GM19452 (cell line): ENCODE results near the gene TRPV4.

ENCODE experiments used
- ATAC-seq: cut with Tn5 transposase; IDR thresholded peaks from one replicate; pipeline ENCODE4 v1.9.1; 2021; ENCODE audit not compliant: unreplicated experiment

TRPV4 gene

GRCh38 chr12:109782326-109782703, 50.9 kb downstream of the TRPV4 start:
- ATAC-seq = no peak

- ATAC-seq = no peak
Measured at GRCh38 chr12:109781668-109782325, 51.4 kb downstream of the TRPV4 start.

GRCh38 chr12:109779382-109779781, 53.8 kb downstream of the TRPV4 start:
- ATAC-seq = no peak

DNA sequence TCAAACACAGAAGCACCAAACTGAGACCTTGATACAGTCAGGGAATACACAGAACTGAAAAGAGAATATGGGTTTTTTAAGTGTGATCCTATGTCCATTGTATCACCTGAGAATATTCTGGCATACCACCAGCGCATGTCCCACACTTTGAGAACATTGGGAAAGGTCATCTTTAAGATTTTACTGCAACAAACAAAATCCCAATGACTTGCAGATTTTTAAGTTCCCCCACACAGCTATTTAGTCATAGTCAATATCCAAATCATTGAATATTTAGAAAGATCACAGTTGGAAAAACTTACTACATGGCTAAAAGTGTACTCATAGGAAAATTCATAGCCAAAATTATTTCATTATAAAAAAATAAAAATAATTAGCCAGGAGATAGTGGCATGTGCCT, 54.5 kb downstream of the TRPV4 start:
- ATAC-seq = no peak

DNA sequence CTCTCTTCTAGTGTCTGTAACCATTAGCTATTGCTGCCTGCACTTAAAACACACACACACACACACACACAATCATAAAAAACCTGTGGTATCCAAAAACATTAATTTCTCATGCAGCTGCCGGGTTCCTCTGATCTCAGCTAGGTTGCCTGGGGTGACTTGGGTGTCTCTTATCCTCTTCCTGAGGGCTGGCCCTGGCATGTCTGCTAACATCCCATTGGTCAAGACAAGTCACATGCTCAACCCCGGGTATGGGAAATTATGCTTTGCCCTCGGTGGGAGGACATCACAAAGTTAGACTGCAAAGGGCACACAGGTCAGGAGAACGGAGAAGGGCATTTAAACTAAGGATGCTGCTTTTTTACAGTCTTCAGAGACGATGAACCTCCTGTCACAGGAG, 55.7 kb downstream of the TRPV4 start:
- ATAC-seq = no peak

GRCh38 chr12:109776624-109777023, 56.6 kb downstream of the TRPV4 start:
- no peak for ATAC-seq

- no peak for ATAC-seq
Measured at GRCh38 chr12:109775172-109775881, 57.9 kb downstream of the TRPV4 start.

GRCh38 chr12:109773384-109774011, 59.7 kb downstream of the TRPV4 start:
- no peak for ATAC-seq

DNA sequence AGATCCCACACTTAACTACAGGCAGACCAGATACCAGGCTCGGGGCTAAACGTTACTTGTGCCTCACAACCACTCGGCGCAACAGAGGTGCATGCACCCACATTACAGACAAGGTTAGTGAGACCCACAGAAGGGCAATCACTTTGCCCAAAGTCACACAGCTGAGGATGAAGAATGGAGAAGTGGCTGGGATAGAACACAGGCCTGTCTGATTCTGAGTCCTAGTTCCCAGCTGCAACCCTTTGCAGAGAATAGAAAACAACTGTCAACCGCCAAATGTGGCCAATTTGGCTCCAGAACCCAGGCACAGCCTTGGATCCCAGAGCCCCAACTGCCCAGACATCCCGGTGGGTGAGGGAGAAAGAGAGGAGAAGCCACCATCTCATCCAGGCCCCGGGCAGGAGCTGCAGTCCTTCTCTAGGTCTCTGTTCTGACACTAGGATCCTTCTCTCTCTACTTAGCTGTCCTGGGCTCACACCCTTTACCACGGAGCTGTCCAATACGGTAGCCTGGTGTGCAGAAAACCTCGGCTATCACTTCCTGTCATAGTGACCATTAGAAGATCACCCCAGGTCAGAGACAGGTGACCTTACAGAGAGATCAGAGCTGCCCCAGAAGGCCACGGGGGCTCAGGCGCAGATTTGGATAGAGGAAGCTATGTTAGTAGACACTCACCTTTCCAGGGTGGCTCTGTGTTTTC, 60.4 kb downstream of the TRPV4 start:
- ATAC-seq = no peak

- ATAC-seq = no peak
Measured at GRCh38 chr12:109771746-109772621, 61.2 kb downstream of the TRPV4 start.

DNA sequence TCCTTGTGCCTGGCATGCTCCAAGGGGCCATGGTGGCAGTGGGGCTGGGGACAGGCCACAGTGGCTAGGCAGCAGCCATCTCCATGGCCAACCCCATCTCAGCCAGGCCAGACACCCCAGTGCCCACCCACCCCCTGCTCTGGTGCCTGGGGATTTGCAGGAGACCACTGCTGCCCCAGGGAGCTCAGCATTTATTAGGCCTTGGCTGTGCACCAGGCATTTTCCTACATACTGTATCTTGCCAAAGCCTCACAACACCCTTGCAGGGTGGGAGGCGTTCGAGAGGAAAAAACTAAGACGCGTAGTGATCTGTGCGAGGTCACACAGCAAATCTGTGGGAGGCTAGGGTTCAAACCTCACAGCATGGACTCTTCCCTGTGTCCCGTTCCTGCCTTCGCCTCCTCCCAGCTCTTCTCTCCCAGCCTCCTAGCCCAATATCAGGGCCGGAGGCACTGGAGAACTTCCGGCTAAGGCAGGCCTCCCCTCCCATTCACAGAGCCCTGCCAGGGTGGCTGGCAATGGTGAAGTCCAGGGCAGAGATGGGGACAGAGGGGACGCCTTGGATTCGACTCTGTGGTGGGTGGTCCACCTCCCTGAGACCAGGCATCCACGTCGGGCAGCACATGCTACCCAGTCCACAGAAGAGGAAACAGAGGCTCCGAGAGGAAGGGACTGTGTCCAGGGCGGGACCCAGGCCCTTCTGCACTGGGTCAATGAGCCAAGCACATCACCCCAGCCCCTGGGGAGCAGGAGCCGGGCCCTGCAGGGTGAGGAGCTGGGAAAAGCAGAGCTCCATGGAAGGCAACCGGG, 62.1 kb downstream of the TRPV4 start:
- no peak for ATAC-seq

DNA sequence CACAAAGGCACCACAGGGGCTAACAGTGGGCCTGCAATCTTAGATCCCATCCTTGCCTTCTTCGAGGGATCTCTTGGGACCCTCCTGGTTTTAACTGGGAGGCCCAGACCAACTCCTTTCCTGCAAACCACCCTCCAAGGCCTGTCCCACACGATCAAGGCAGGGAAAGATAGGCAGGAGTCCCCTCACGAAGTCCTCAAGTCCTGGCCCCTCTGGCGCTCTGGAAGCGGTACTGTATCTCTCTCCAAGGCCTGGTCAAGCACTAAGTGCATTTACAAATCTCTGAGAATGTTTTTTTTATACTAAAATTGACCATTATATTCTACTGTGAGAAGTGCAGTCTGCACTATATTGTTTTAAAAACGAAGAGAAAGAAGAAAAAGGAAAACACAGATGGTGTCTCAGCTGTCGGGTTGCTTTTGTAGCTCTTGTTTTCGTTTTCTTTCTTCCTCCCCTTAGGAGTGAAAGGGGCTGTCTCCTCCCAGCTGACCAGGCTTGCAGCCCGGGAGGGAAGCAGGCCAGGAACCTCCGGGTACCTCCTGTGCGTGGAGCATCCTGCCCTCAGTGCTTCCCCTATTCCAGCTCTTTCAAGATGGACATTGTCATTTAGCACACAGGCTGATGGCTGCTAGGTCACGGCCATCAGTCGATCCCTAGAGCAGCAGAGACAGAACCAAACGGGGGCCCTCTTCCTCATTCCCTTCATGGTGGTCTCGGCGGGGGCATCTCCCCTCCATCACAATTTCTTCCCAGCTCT, 62.9 kb downstream of the TRPV4 start:
- ATAC-seq = no peak

DNA sequence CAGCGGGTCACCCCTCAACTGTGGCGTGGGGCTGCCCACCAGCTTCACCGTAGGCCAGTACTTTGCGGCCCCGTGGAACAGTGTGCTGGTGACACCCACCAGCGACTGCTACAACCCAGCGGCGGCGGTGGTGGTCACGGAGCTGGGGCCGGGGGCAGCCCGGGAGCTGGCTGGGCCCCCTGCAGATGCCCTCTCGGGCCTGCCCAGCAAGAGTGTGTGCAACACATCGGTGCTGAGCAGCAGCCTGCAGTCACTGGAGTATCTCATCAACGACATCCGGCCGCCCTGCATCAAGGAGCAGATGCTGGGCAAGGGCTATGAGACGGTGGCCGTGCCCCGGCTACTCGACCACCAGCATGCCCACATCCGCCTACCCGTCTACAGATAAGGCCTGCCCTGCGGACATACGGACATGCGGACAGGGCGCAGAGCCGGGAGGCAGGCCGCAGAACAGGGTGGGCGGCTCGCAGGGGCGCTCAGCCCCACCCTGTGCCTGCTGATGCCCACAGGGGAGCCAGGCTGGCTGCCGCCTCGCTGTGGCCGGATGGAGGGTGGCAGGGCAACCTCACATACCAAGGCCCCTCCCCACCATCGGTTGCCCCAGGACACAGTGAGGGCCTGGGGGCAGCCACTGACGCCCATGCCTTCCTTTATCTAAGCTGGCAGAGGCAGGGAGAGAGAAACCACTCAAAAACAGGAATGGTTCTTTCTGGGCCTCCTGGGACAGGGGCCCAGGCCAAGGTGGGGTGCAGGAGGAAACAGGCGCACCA, 64.1 kb downstream of the TRPV4 start:
- ATAC-seq = no peak

GRCh38 chr12:109767991-109768900, 65.0 kb downstream of the TRPV4 start:
- ATAC-seq = no peak

DNA sequence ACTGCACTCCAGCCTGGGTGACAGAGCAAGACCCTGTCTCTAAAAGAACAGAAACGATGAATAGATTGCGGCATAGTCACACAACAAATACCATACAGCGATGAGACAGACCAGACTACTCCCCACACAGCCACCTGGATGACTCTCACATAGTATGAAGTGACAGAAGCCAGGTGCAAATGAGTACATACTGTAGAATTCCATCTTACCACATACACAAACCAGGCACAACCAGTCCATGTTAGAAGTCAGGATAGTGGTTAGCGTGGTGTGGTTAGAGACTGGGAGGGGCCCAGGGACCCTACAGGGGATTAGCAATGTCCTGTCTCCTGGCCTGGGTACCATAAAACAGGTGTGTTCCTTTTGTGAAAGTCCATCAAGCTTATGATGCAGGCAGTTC, 65.7 kb downstream of the TRPV4 start:
- ATAC-seq = no peak

- no peak for ATAC-seq
Measured at GRCh38 chr12:109766251-109766778, 66.9 kb downstream of the TRPV4 start.

DNA sequence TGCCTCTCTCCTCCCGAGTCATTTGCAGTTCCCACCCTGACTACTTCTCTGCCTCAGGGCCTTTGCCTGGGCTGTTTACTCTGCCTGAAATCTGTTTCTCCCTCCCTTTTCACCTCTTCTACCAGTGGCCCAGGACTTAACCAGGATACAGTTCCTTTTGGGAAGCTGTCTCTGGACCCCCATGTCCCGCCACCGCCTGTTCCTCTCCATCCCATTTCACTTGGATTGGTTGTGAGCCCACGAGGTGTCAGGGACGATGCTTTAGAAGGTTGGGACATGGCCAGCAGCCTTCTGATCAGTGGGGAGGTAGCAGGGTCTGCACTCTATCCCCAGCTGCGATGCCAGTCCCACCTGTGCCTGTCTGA, 67.8 kb downstream of the TRPV4 start:
- ATAC-seq = no peak
